NOMO-1 treated with dmso at 0.1 percent for 144 hours (cell line): ENCODE results near the gene DNAH6.
"Not testable (repeated sequence)": the region's sequence is repeated elsewhere in the genome, so short reads cannot be mapped to it uniquely, and the experiment has no call there.

Experiments
- DNase-seq: peaks from one replicate; lab custom pipeline; 2025; ENCODE audit not compliant: unreplicated experiment; lab: John Stamatoyannopoulos, UW

Gene DNAH6

GRCh38 chr2:84735389-84735788, 219.1 kb downstream of the DNAH6 start:
- DNase-seq = no peak

DNA sequence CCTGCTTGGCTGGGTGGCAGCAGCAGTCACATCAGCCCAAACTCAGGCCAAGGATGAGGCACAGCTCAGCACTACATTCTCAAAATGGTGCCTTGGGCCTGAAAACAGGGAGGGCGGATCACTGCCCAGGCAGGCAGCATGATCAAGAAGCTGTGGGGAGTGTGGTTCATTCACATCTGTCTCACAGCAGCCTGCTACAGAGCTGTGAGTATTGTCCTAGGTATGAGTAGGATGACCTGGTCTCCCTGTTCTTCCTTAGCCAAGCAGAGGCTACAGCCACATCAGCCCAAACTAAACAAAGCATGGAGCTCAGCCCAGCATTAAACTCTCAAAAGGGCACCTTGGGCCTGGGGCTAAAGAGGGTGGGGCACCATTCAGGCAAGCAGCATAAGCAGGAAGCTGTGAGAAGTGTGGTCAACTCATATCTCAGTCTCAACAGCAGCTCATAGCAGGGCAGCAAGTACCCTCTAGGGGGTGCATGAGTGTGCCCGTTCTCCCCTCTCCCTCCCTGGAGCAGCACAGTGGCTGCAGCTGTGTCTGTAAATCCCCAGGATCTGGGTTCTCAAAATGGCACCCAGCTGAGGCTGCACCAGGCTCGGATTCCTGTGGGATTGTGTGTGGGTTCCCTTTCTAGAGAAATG, 225.0 kb downstream of the DNAH6 start:
- no peak for DNase-seq

DNA sequence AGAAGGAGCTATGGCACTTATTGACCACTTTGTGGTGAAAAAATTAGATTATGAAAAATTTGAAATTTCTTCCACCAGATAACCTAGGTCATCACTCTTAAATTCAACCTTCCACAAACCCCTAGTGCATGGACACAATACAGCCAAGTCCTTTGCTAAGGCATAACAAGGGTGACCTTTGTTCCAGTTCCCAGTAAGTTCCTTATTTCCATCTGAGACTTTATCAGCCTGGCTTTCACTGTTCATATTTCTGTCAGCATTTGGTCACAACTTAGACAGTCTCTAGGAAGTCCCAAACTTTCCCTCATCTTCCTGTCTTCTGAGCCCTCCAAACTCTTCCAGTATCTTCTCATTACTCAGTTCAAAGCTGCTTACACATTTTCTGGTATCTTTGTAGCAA, 232.0 kb downstream of the DNAH6 start:
- no peak for DNase-seq

- DNase-seq = no peak
These were observed 233.1 kb downstream of the DNAH6 start for GRCh38 chr2:84749442-84749841.

DNA sequence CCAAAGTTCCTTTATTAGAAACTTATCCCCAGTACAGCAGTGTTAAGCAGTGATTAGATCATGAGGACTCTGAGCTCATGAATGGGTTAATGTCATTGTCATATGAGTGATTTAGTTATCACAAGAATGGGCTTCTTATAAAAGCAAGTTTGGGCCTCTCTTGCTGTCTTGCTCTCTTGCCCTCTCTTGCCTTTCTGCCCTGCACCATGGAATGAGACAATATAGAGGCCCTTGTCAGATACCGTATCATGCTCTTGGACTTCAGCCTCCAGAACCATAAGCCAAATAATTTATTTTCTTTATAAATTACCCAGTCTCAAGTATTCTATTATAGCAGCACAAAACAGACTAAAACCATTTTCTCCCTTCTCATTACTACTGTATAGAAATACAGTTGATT, 238.8 kb downstream of the DNAH6 start:
- no peak for DNase-seq

DNA sequence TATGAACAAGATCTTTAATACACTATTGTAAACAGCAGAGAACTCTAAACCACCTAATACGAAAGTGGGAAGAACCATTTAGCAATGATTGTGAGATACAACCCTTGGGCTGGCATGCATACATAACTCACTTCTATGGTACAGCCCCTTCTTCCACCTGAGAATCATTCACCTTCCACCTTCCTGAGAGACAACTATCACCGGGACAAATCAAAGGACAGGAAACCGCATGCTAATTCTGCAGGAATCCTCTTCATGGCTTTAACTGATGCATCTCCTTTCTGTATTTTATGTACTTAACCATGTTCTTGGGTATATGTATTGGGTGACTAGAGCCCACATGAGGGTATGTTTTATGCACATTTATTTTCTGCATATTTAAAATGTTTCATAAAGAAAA, 241.3 kb downstream of the DNAH6 start:
- DNase-seq = no peak

- DNase-seq = no peak
These were observed 250.5 kb downstream of the DNAH6 start for GRCh38 chr2:84766791-84767190.

DNA sequence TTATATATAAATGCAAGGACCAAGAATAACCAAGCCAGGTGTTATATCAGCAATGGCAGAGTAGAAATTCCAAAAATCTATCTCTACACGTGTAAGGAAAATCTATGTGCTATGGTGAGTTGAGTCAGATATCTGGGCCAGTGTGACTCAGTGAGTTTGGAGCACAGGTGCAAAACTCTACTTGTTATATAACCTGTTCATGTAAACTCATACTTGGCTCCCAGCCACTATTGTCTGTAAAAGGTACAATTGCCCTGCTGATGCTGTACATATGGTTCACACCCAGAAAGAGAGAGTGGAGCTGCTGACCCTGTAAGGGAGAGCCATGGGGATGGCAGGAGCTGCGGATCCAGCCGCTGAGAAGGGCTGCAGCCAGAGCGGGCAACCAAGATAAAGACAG, 252.5 kb downstream of the DNAH6 start:
- no peak for DNase-seq

DNA sequence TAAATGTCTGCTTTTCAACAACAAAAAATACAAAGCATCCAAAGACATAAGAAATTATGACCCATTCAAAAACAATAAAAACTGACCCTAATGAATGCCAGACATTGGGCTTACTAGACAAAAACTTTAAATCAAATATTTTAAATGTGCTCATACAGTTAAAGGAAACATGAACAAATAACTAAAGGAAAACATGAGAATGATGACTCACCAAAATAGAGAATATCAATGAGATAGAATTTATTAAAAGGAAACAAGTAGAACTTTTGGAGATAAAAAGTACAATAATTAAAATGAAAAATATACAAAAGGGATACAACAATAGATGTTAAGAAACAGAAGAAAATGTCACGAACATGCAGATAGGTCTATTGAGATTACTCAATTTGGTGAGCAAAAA, 254.0 kb downstream of the DNAH6 start:
- DNase-seq = no peak

DNA sequence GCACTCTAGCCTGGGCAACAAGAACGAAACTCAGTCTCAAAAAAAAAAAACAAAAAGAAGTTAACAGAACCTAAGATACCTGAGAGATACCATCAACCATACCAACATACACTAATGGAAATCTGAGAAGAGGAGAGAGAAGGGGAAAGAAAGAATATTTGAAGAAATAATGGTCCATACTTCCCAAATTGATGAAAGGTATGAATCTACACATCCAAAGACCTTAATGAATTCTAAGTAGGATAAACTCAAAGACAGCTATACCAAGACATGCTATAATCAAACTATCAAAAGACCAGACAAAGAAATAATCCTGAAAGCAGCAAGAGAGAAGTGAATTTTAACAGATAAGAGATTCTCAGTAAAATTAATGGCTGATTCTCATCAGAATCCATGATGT, 255.0 kb downstream of the DNAH6 start:
- no peak for DNase-seq

- not testable (repeated sequence) for DNase-seq
These were observed 257.3 kb downstream of the DNAH6 start for GRCh38 chr2:84773562-84773961.

- no peak for DNase-seq
These were observed 259.7 kb downstream of the DNAH6 start for GRCh38 chr2:84776011-84776410.

GRCh38 chr2:84778911-84779690, 262.8 kb downstream of the DNAH6 start:
- DNase-seq = no peak

DNA sequence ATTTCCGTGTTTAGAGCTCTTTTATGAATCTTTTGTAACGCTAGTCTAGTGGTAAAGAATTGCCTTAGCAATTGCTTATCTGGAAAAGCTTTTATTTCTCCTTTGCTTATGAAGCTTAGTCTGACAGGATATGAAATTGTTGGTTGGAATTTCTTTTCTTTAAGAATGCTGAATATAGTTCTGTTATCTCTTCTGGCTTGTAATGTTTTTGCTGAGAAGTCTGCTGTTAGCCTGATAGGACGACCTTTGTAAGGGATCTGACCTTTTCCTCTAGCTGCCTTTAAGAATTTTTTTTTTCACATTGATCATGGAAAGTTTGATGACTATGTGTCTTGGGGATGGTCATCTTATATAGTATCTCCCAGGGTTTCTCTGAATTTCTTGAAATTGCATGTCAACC, 263.5 kb downstream of the DNAH6 start:
- no peak for DNase-seq

DNA sequence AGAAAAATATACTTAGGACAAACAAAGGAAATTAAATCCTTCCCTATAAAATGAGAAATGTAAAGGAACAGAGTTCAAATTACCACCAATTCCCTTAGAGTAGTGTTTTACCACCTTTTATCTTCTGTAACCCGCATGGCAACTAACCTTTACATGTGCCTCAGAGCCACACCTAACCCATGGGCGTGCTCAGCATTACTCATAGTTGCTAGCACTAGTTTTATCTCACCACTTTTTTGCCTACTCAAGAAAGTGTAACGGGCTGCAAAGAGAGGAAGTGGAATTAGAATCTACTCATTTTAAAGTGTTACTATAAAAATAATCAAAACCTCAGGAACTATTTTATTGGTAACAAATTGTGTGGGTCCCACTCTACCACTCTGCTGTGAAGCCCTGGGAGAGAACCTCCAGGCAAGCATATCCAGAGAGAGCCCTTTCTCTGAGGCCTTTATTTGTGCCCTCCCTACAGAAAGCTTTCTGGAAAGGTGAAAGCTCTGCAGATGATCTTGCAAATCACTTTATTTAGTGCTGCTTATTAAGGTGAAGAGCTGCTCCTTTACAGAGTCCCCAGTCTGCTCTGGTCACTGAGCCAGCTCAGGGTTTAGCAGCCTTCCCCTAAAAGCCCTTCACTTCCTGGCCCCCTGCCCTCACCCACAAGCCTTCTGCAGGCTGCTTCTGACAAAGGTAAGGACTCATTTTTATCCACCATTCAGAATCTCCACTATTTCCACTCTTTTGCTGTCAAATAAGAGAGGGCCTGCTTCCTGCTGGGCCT, 265.8 kb downstream of the DNAH6 start:
- DNase-seq = no peak

DNA sequence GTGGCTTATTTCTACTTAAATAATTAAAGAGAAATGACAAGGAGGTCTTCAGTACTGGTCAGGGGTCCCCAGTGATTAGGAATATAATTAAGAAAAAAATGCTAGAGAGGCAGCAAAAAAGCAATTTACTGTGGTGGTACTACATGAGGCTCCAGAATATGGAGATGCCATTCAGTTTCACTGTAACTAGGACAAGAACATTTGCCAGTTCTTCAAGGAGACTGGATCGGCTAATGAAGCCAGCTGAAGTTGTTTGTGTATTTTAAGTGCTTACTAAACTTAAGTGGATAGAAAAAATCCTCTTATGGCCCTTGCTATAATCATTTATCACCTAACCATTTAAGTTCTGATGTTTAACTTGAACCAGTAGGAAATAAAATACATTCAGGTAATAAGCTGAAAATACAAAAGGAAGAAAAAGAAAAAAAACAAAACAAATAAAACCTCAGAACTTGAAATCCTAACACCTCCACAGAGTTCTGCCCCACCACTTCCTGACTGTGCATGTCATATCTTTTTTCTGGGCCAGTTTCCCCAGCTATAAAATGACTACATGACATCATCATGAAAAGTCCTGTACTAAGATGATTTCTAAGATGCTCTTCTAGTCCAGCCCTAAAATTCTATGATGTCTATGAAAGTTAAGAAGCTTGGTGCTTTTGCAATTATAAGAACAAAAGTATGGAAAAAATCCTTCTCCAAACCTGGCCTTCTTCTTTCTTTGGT, 266.6 kb downstream of the DNAH6 start:
- no peak for DNase-seq

DNA sequence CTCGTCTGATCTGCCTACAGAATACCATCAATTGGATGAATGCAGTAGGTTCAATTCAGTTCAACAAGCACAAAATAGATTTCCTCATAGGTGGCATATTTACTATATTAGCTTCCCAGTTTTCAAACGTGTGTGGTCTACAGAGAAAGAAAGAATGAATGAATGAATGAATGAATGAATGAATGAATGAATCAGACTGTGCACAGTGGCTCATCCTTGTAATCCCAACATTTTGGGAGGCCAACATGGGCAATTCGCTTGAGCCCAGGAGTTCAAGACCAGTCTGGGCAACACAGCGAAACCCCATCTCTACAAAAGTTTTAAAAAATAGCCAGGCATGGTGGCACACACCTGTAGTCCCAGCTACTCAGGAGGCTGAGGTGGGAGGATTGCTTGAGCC, 269.7 kb downstream of the DNAH6 start:
- no peak for DNase-seq

- DNase-seq = no peak
These were observed 270.3 kb downstream of the DNAH6 start for GRCh38 chr2:84786601-84787000.

GRCh38 chr2:84788027-84788426, 271.7 kb downstream of the DNAH6 start:
- DNase-seq = no peak

- DNase-seq = no peak
These were observed 272.2 kb downstream of the DNAH6 start for GRCh38 chr2:84788498-84788897.

GRCh38 chr2:84792856-84793522, 276.7 kb downstream of the DNAH6 start:
- no peak for DNase-seq
